ENCODE data around the gene ABCC8. TPM values are rescaled to one million over a fixed set of nuclear protein-coding genes. Genes with fewer than 3 reads are reported as not detected.

Gene ABCC8
- total and polyA plus RNA-seq, 5 donors from 2014 or later = not detected

GRCh38 chr11:17382046-17382728, 94.5 kb downstream of the ABCC8 start:
- Histone ChIP-seq H3K9me3 (ENCODE audit: control insufficient read depth in 2 of 2, low read length in 2 of 2) (no peaks in the 10 kb centered on the region), H3K36me3 (ENCODE audit: control insufficient read depth, insufficient read depth, low read length) (no peaks in the 10 kb centered on the region), H3K27me3 (ENCODE audit: control insufficient read depth, insufficient read depth, low read length) (no peaks in the 10 kb centered on the region), H3K27ac (ENCODE audit: insufficient read depth, low read length, poor library complexity, severe bottlenecking) (no peak overlapping the region), H3K4me3 (ENCODE audit: low read depth, low read length) (no peak overlapping the region), H3K4me1 (ENCODE audit: control insufficient read depth, insufficient read depth, low read length, poor library complexity, severe bottlenecking) (no peaks in the 10 kb centered on the region)
- Mint-ChIP-seq H3K36me3 (no peaks in the 10 kb centered on the region), H3K27ac (no peak overlapping the region), H3K4me1 (peaks cover 0 to under 1% (median 0%) of the 10 kb centered on the region in 4 donors), H3K4me3 (no peak overlapping the region), H3K9me3 (peaks cover 0 to 1% (median 0%) of the 10 kb centered on the region in 7 donors), H3K27me3 (peaks cover 4% of the 10 kb centered on the region)
- no peak for DNase-seq
- no peak for ATAC-seq (ENCODE audit: low read depth in 2 of 2)

- Histone ChIP-seq H3K4me3 (ENCODE audit: low read depth, low read length) (no peak overlapping the region), H3K27ac (ENCODE audit: insufficient read depth, low read length, poor library complexity, severe bottlenecking) (no peak overlapping the region), H3K4me1 (ENCODE audit: control insufficient read depth, insufficient read depth, low read length, poor library complexity, severe bottlenecking) (no peaks in the 10 kb centered on the region), H3K36me3 (ENCODE audit: control insufficient read depth, insufficient read depth, low read length) (no peaks in the 10 kb centered on the region), H3K9me3 (ENCODE audit: control insufficient read depth in 2 of 2, low read length in 2 of 2) (no peaks in the 10 kb centered on the region), H3K27me3 (ENCODE audit: control insufficient read depth, insufficient read depth, low read length) (no peaks in the 10 kb centered on the region)
- H3K9me3 Mint-ChIP-seq = peaks cover 0 to 1% (median 0%) of the 10 kb centered on the region in 7 donors
- no peaks in the 10 kb centered on the region for H3K4me1 Mint-ChIP-seq
- H3K27ac Mint-ChIP-seq = no peak overlapping the region
- no peak for ATAC-seq (ENCODE audit: low read depth in 2 of 2)
- H3K27me3 Mint-ChIP-seq = peaks cover 4% of the 10 kb centered on the region
- no peak overlapping the region for H3K4me3 Mint-ChIP-seq
- DNase-seq = no peak
- no peaks in the 10 kb centered on the region for H3K36me3 Mint-ChIP-seq
Measured at GRCh38 chr11:17381156-17381555, 95.5 kb downstream of the ABCC8 start.

GRCh38 chr11:17379383-17380180, 97.1 kb downstream of the ABCC8 start:
- H3K4me3 ChIP-seq (ENCODE audit: low read depth, low read length) = no peak overlapping the region
- Mint-ChIP-seq H3K27ac (no peak overlapping the region), H3K4me1 (no peaks in the 10 kb centered on the region), H3K9me3 (peaks cover 0 to 1% (median 0%) of the 10 kb centered on the region in 7 donors), H3K4me3 (no peak overlapping the region), H3K27me3 (no peaks in the 10 kb centered on the region), H3K36me3 (no peaks in the 10 kb centered on the region)
- H3K27me3 ChIP-seq (ENCODE audit: control insufficient read depth, insufficient read depth, low read length) = no peaks in the 10 kb centered on the region
- no peaks in the 10 kb centered on the region for H3K4me1 ChIP-seq (ENCODE audit: control insufficient read depth, insufficient read depth, low read length, poor library complexity, severe bottlenecking)
- no peaks in the 10 kb centered on the region for H3K36me3 ChIP-seq (ENCODE audit: control insufficient read depth, insufficient read depth, low read length)
- no peaks in the 10 kb centered on the region for H3K9me3 ChIP-seq (ENCODE audit: control insufficient read depth in 2 of 2, low read length in 2 of 2)
- DNase-seq (no peak), ATAC-seq (ENCODE audit: low read depth in 2 of 2) (no peak)
- no peak overlapping the region for H3K27ac ChIP-seq (ENCODE audit: insufficient read depth, low read length, poor library complexity, severe bottlenecking)

- Mint-ChIP-seq H3K36me3 (no peaks in the 10 kb centered on the region), H3K9me3 (peaks cover 0 to 4% (median 1%) of the 10 kb centered on the region in 7 donors), H3K27ac (no peak overlapping the region), H3K4me1 (no peaks in the 10 kb centered on the region), H3K4me3 (no peak overlapping the region), H3K27me3 (no peaks in the 10 kb centered on the region)
- DNase-seq (no peak), ATAC-seq (ENCODE audit: low read depth in 2 of 2) (no peak)
- no peaks in the 10 kb centered on the region for H3K4me1 ChIP-seq (ENCODE audit: control insufficient read depth, insufficient read depth, low read length, poor library complexity, severe bottlenecking)
- no peak overlapping the region for H3K4me3 ChIP-seq (ENCODE audit: low read depth, low read length)
- no peak overlapping the region for H3K27ac ChIP-seq (ENCODE audit: insufficient read depth, low read length, poor library complexity, severe bottlenecking)
- H3K27me3 ChIP-seq (ENCODE audit: control insufficient read depth, insufficient read depth, low read length) = no peaks in the 10 kb centered on the region
- H3K9me3 ChIP-seq (ENCODE audit: control insufficient read depth in 2 of 2, low read length in 2 of 2) = no peaks in the 10 kb centered on the region
- H3K36me3 ChIP-seq (ENCODE audit: control insufficient read depth, insufficient read depth, low read length) = no peaks in the 10 kb centered on the region
Measured at GRCh38 chr11:17378655-17379054, 98.0 kb downstream of the ABCC8 start.

- Histone ChIP-seq H3K27ac (ENCODE audit: insufficient read depth, low read length, poor library complexity, severe bottlenecking) (no peak overlapping the region), H3K9me3 (ENCODE audit: control insufficient read depth in 2 of 2, low read length in 2 of 2) (peaks cover 13 to 19% of the 10 kb centered on the region in 2 experiments), H3K4me1 (ENCODE audit: control insufficient read depth, insufficient read depth, low read length, poor library complexity, severe bottlenecking) (no peaks in the 10 kb centered on the region), H3K4me3 (ENCODE audit: low read depth, low read length) (no peak overlapping the region), H3K27me3 (ENCODE audit: control insufficient read depth, insufficient read depth, low read length) (no peaks in the 10 kb centered on the region), H3K36me3 (ENCODE audit: control insufficient read depth, insufficient read depth, low read length) (peaks cover 5% of the 10 kb centered on the region)
- no peak overlapping the region for H3K27ac Mint-ChIP-seq
- DNase-seq = no peak
- ATAC-seq (ENCODE audit: low read depth in 2 of 2) = no peak
- H3K4me1 Mint-ChIP-seq = no peaks in the 10 kb centered on the region
- H3K9me3 Mint-ChIP-seq = peaks cover 1 to 15% (median 6%) of the 10 kb centered on the region in 7 donors
- H3K27me3 Mint-ChIP-seq = no peaks in the 10 kb centered on the region
- H3K36me3 Mint-ChIP-seq = peaks cover 12% of the 10 kb centered on the region
- H3K4me3 Mint-ChIP-seq = no peak overlapping the region
Measured at GRCh38 chr11:17376493-17376892, 100.2 kb downstream of the ABCC8 start.

GRCh38 chr11:17375547-17375946, 101.1 kb downstream of the ABCC8 start:
- Mint-ChIP-seq H3K36me3 (peaks cover 21% of the 10 kb centered on the region), H3K27ac (no peak overlapping the region), H3K9me3 (peaks cover 5 to 25% (median 10%) of the 10 kb centered on the region in 7 donors), H3K27me3 (no peaks in the 10 kb centered on the region), H3K4me3 (no peak overlapping the region), H3K4me1 (no peaks in the 10 kb centered on the region)
- no peak overlapping the region for H3K27ac ChIP-seq (ENCODE audit: insufficient read depth, low read length, poor library complexity, severe bottlenecking)
- H3K36me3 ChIP-seq (ENCODE audit: control insufficient read depth, insufficient read depth, low read length) = peaks cover 5% of the 10 kb centered on the region
- peaks cover 23 to 29% of the 10 kb centered on the region in 2 experiments for H3K9me3 ChIP-seq (ENCODE audit: control insufficient read depth in 2 of 2, low read length in 2 of 2)
- no peaks in the 10 kb centered on the region for H3K27me3 ChIP-seq (ENCODE audit: control insufficient read depth, insufficient read depth, low read length)
- no peak overlapping the region for H3K4me3 ChIP-seq (ENCODE audit: low read depth, low read length)
- DNase-seq (no peak), ATAC-seq (ENCODE audit: low read depth in 2 of 2) (no peak)
- H3K4me1 ChIP-seq (ENCODE audit: control insufficient read depth, insufficient read depth, low read length, poor library complexity, severe bottlenecking) = no peaks in the 10 kb centered on the region

GRCh38 chr11:17371614-17372013, 105.0 kb downstream of the ABCC8 start:
- H3K4me1 Mint-ChIP-seq = no peaks in the 10 kb centered on the region
- Histone ChIP-seq H3K4me3 (ENCODE audit: low read depth, low read length) (no peak overlapping the region), H3K9me3 (ENCODE audit: control insufficient read depth in 2 of 2, low read length in 2 of 2) (peaks cover 32 to 41% of the 10 kb centered on the region in 2 experiments), H3K27me3 (ENCODE audit: control insufficient read depth, insufficient read depth, low read length) (no peaks in the 10 kb centered on the region), H3K36me3 (ENCODE audit: control insufficient read depth, insufficient read depth, low read length) (peaks cover 11% of the 10 kb centered on the region), H3K27ac (ENCODE audit: insufficient read depth, low read length, poor library complexity, severe bottlenecking) (no peak overlapping the region), H3K4me1 (ENCODE audit: control insufficient read depth, insufficient read depth, low read length, poor library complexity, severe bottlenecking) (no peaks in the 10 kb centered on the region)
- H3K4me3 Mint-ChIP-seq = peak overlapping the region in 1 of 4 donors; percentile 62
- DNase-seq = no peak
- H3K27ac Mint-ChIP-seq = no peak overlapping the region
- no peaks in the 10 kb centered on the region for H3K27me3 Mint-ChIP-seq
- H3K36me3 Mint-ChIP-seq = peaks cover 45% of the 10 kb centered on the region
- peaks cover 6 to 43% (median 15%) of the 10 kb centered on the region in 7 donors for H3K9me3 Mint-ChIP-seq
- no peak for ATAC-seq (ENCODE audit: low read depth in 2 of 2)

Data from CD4-positive, CD25-positive, alpha-beta regulatory T cell (primary cell).